Chondrocyte (in vitro differentiated cells): ENCODE measurements around the gene ATP7B. TPM values are rescaled to one million over a fixed set of nuclear protein-coding genes. Genes with fewer than 3 reads are reported as not detected.

Experiments used
- DNase-seq: peaks from one replicate; pipeline ENCODE4 v3.0.0; 2021; ENCODE audit warnings: mixed read lengths, low spot score
- H3K27ac Mint-ChIP-seq: one replicate; pipeline ENCODE4 v1.8.0; 2021; ENCODE audit warnings: mild to moderate bottlenecking, moderate library complexity, mixed read lengths; ENCODE audit not compliant: unreplicated experiment
- H3K27me3 Mint-ChIP-seq: 2 replicates; pipeline ENCODE4 v1.8.0; 2021; ENCODE audit warnings: low read depth, mixed read lengths
- H3K36me3 Mint-ChIP-seq: 2 replicates; pipeline ENCODE4 v1.8.0; 2021; ENCODE audit warnings: low read depth, mixed read lengths
- H3K4me1 Mint-ChIP-seq: 2 replicates; pipeline ENCODE4 v1.8.0; 2021; ENCODE audit warnings: low read depth, mild to moderate bottlenecking, mixed read lengths
- H3K4me3 Mint-ChIP-seq: one replicate; pipeline ENCODE4 v1.8.0; 2021; ENCODE audit warnings: mild to moderate bottlenecking, moderate library complexity, mixed read lengths; ENCODE audit not compliant: unreplicated experiment
- H3K9me3 Mint-ChIP-seq: 2 replicates; pipeline ENCODE4 v1.8.0; 2021; ENCODE audit warnings: low read depth, mixed read lengths
- total RNA-seq: library from RNA; stranded (reverse); gene quantifications from 3 replicates; pipeline ENCODE4 v1.2.1, GENCODE V29; 2021
- TF ChIP-seq, protein P1 (sequence below): fragments of 200-600 bp; sonication (generic); IDR thresholded peaks from 2 replicates; pipeline ENCODE4 v1.5.0; 2021; ENCODE audit warnings: antibody characterized with exemption, mild to moderate bottlenecking, moderate library complexity

Gene ATP7B
- total RNA-seq, 1 donor from 2014 or later = 16.8 TPM

GRCh38 chr13:51928231-51928630 is 83.0 kb downstream of the ATP7B start:
- TF ChIP-seq, protein P1, sequence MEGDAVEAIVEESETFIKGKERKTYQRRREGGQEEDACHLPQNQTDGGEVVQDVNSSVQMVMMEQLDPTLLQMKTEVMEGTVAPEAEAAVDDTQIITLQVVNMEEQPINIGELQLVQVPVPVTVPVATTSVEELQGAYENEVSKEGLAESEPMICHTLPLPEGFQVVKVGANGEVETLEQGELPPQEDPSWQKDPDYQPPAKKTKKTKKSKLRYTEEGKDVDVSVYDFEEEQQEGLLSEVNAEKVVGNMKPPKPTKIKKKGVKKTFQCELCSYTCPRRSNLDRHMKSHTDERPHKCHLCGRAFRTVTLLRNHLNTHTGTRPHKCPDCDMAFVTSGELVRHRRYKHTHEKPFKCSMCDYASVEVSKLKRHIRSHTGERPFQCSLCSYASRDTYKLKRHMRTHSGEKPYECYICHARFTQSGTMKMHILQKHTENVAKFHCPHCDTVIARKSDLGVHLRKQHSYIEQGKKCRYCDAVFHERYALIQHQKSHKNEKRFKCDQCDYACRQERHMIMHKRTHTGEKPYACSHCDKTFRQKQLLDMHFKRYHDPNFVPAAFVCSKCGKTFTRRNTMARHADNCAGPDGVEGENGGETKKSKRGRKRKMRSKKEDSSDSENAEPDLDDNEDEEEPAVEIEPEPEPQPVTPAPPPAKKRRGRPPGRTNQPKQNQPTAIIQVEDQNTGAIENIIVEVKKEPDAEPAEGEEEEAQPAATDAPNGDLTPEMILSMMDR = no peak
- Mint-ChIP-seq H3K4me3 (no peak overlapping the region), H3K4me1 (no peaks in the 10 kb centered on the region), H3K9me3 (no peaks in the 10 kb centered on the region), H3K27me3 (no peaks in the 10 kb centered on the region), H3K36me3 (peaks cover 3% of the 10 kb centered on the region), H3K27ac (no peak overlapping the region)
- no peak for DNase-seq

- Mint-ChIP-seq H3K27me3 (no peaks in the 10 kb centered on the region), H3K36me3 (peaks cover 3% of the 10 kb centered on the region), H3K9me3 (no peaks in the 10 kb centered on the region), H3K27ac (no peak overlapping the region), H3K4me3 (no peak overlapping the region), H3K4me1 (no peaks in the 10 kb centered on the region)
- TF ChIP-seq, protein P1 = no peak
- no peak for DNase-seq
Observed at GRCh38 chr13:51927129-51927528, 84.1 kb downstream of the ATP7B start.

DNA sequence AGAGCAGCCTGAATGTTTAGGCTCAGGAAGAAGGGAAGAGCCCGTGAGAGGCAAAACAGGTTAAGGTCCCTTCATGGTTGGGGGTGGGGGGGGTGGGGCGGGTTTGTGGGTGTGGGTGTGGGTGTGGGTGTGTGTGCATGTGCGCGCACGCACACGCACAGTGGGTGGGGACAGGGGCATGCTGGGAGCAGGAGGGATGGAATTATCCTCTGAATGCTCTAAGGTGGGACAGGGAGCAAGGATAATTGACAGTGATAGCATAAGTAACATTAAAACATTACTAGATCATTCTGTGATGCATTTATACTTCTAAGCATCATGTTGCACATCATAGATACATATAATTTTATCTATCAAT is 84.7 kb downstream of the ATP7B start:
- H3K9me3 Mint-ChIP-seq = no peaks in the 10 kb centered on the region
- H3K4me3 Mint-ChIP-seq = no peak overlapping the region
- no peak for DNase-seq
- H3K4me1 Mint-ChIP-seq = no peaks in the 10 kb centered on the region
- H3K27me3 Mint-ChIP-seq = no peaks in the 10 kb centered on the region
- peaks cover 5% of the 10 kb centered on the region for H3K36me3 Mint-ChIP-seq
- TF ChIP-seq, protein P1 = no peak
- H3K27ac Mint-ChIP-seq = no peak overlapping the region

DNA sequence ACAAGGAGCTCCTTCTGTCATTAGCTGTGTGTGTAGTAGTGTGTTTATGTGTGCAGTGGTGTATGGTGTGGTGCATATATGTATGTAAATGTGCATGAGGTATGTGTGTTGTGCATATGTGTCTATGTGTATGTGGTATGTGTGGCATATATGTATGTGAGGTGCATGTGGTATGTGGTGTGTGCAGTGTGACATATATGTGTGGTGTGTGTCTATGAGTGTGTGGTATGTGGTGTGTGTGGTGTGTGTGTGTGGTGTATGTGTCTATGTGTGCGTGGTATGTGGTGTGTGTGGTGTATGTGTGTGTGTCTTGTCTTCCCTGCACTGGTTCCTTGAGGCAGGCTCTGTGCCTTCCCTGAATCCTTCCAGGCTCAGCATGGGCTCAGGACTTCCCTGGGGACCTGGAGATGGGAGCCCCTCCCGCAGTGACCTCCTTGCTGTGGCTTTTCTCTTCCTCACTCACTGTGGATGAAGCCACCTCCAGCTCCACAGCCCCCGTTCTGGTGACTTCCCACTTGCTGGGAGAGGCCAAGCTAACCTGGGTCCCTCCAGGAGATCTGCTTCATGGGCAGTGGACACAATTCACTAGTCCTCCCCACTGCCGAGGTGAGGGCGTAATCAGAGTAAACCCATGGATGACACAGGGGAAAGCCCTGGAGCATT is 85.3 kb downstream of the ATP7B start:
- Mint-ChIP-seq H3K4me3 (no peak overlapping the region), H3K27ac (no peak overlapping the region), H3K27me3 (no peaks in the 10 kb centered on the region), H3K9me3 (no peaks in the 10 kb centered on the region), H3K4me1 (no peaks in the 10 kb centered on the region), H3K36me3 (peaks cover 3% of the 10 kb centered on the region)
- DNase-seq = no peak
- TF ChIP-seq, protein P1 = no peak

- no peak for DNase-seq
- Mint-ChIP-seq H3K27ac (no peak overlapping the region), H3K4me1 (no peaks in the 10 kb centered on the region), H3K4me3 (no peak overlapping the region), H3K36me3 (peaks cover 2% of the 10 kb centered on the region), H3K27me3 (no peaks in the 10 kb centered on the region), H3K9me3 (no peaks in the 10 kb centered on the region)
- TF ChIP-seq, protein P1 = no peak
Observed at GRCh38 chr13:51924756-51925544, 86.3 kb downstream of the ATP7B start.
